Endothelial cell of umbilical vein (primary cell): Measurements from ENCODE around the gene GANAB. TPM values are rescaled to one million over a fixed set of nuclear protein-coding genes. Genes with fewer than 3 reads are reported as not detected.

Source experiments
- BruUV-seq: library from RNA; stranded (reverse); fragments of 400-500 nt; replicated peaks from 2 replicates; lab custom pipeline; 2021; lab: Mats Ljungman, UMichigan
- CTCF ChIA-PET: fragments of 300-600, 350-600 bp; sonication (Branson Sonifier 250); formaldehyde crosslinking; loops from one replicate; lab custom pipeline; 2021; ENCODE audit warnings: antibody characterized with exemption, inconsistent platforms; lab: Charles Lee
- POLR2A ChIA-PET: fragments of 300-600, 350-600 bp; sonication (Branson Sonifier 250); formaldehyde crosslinking; loops from one replicate; lab custom pipeline; 2021; ENCODE audit warnings: antibody characterized with exemption, inconsistent platforms; lab: Charles Lee
- DNase-seq: peaks from one replicate; pipeline ENCODE4 v3.0.0-alpha.2; 2011; ENCODE audit warnings: low read depth, low spot score
- FAIRE-seq: peaks from 2 replicates; lab custom pipeline; 2011; peaks lifted over from hg19 to GRCh38; lab: Jason Lieb, UNC
- H2AFZ ChIP-seq: 2 replicates; pipeline ENCODE4 v1.6.0; 2012; ENCODE audit warnings: low read depth, low read length, control low read depth, inconsistent platforms
- H3K27ac ChIP-seq: 2 replicates; pipeline ENCODE4 v1.5.1; 2011; ENCODE audit warnings: low read depth, mild to moderate bottlenecking, control low read depth, low read length, moderate library complexity; ENCODE audit not compliant: insufficient read depth
- H3K27me3 ChIP-seq, 2 experiments: 2 replicates each; pipeline versions ENCODE4 v1.6.0 to v1.6.1; 2011; ENCODE audit warnings: low read length in 2 of 2, mixed read lengths in 1 of 2; ENCODE audit not compliant: control insufficient read depth in 2 of 2, insufficient read depth in 2 of 2
- H3K36me3 ChIP-seq, 2 experiments: 2 replicates in 1 of 2; 3 replicates in 1 of 2; pipeline ENCODE4 v1.5.1; 2011; ENCODE audit warnings: low read length in 2 of 2, mild to moderate bottlenecking in 1 of 2, moderate library complexity in 1 of 2; ENCODE audit not compliant: control insufficient read depth in 2 of 2, insufficient read depth in 2 of 2; ENCODE audit errors: extremely low read depth in 1 of 2
- H3K4me1 ChIP-seq: 3 replicates; pipeline ENCODE4 v1.5.1; 2011; ENCODE audit warnings: mild to moderate bottlenecking, low read length; ENCODE audit not compliant: control insufficient read depth, insufficient read depth; ENCODE audit errors: extremely low read depth
- H3K4me2 ChIP-seq: 2 replicates; pipeline ENCODE4 v1.6.1; 2011; ENCODE audit warnings: low read length, control low read depth, mixed read lengths; ENCODE audit not compliant: insufficient read depth
- H3K4me3 ChIP-seq, 3 experiments: fragments of 200-600 bp in 1 of 3; sonication (generic), shearing (Covaris generic) in 1 of 3; replicated peaks in 1 of 3; 2 replicates each; pipeline ENCODE4 v1.5.1; 2011 to 2016; ENCODE audit warnings: control low read depth in 3 of 3, low read length in 3 of 3, mild to moderate bottlenecking in 2 of 3, inconsistent platforms in 1 of 3, low read depth in 1 of 3, moderate library complexity in 1 of 3; ENCODE audit not compliant: insufficient read depth in 1 of 3
- H3K79me2 ChIP-seq: 2 replicates; pipeline ENCODE4 v1.6.0; 2012; ENCODE audit warnings: low read length, inconsistent platforms; ENCODE audit not compliant: control insufficient read depth, insufficient read depth
- H3K9ac ChIP-seq: replicated peaks from 2 replicates; pipeline ENCODE3; 2011; ENCODE audit warnings: low read length, control low read depth; ENCODE audit not compliant: insufficient read depth; ENCODE audit errors: extremely low read depth
- H3K9me1 ChIP-seq: replicated peaks from 3 replicates; pipeline ENCODE4 v1.6.0; 2011; ENCODE audit warnings: mild to moderate bottlenecking, low read length; ENCODE audit not compliant: control insufficient read depth, insufficient read depth; ENCODE audit errors: extremely low read depth
- H3K9me3 ChIP-seq: replicated peaks from 2 replicates; pipeline ENCODE4 v1.5.1; 2012; ENCODE audit warnings: low read length, inconsistent platforms; ENCODE audit not compliant: control insufficient read depth, insufficient read depth
- H4K20me1 ChIP-seq: replicated peaks from 2 replicates; pipeline ENCODE3; 2011; ENCODE audit warnings: mild to moderate bottlenecking, low read length; ENCODE audit not compliant: control insufficient read depth, insufficient read depth; ENCODE audit errors: extremely low read depth
- CTCF ChIP-seq, 2 donors: IDR thresholded peaks; 1 replicate in 1 of 2; 2 replicates in 1 of 2; pipeline ENCODE4 v1.5.1; 2011; ENCODE audit warnings: low read length in 2 of 2, mild to moderate bottlenecking in 2 of 2, moderate library complexity in 2 of 2, control low read depth in 1 of 2, inconsistent platforms in 1 of 2, low read depth in 1 of 2; ENCODE audit not compliant: insufficient read depth in 1 of 2; ENCODE audit errors: extremely low read depth in 1 of 2
- EZH2 ChIP-seq: IDR thresholded peaks from 2 replicates; pipeline ENCODE4 v1.6.1; 2012; ENCODE audit warnings: borderline replicate concordance, low read depth, mild to moderate bottlenecking, moderate library complexity, low read length, inconsistent platforms; ENCODE audit not compliant: severe bottlenecking
- FOS ChIP-seq: IDR thresholded peaks from 2 replicates; pipeline ENCODE4 v1.6.1; 2011; ENCODE audit warnings: mild to moderate bottlenecking, low read length, moderate library complexity, borderline replicate concordance; ENCODE audit not compliant: insufficient read depth
- GATA2 ChIP-seq: IDR thresholded peaks from 2 replicates; pipeline ENCODE4 v1.7.0; 2011; ENCODE audit warnings: low read depth, mild to moderate bottlenecking, moderate library complexity, mixed read lengths, low read length; ENCODE audit not compliant: insufficient read length, insufficient read depth
- JUN ChIP-seq: IDR thresholded peaks from 2 replicates; pipeline ENCODE4 v1.6.1; 2011; ENCODE audit warnings: borderline replicate concordance, low read depth; ENCODE audit not compliant: insufficient read length, insufficient read depth
- MAX ChIP-seq: IDR thresholded peaks from 2 replicates; pipeline ENCODE4 v1.6.1; 2011; ENCODE audit not compliant: insufficient read depth, insufficient read length
- MYC ChIP-seq: IDR thresholded peaks from one replicate; pipeline ENCODE4 v1.6.1; 2011; ENCODE audit warnings: mild to moderate bottlenecking, low read depth, low read length
- POLR2A ChIP-seq: IDR thresholded peaks from 2 replicates; pipeline ENCODE4 v1.6.1; 2012; ENCODE audit warnings: low read depth, mild to moderate bottlenecking, control low read depth, low read length
- POLR2AphosphoS5 ChIP-seq: IDR thresholded peaks from 2 replicates; pipeline ENCODE4 v1.6.1; 2012; ENCODE audit warnings: low read depth, mild to moderate bottlenecking, control low read depth, low read length, moderate library complexity; ENCODE audit not compliant: insufficient read depth
- dilution Hi-C: fragments of 300-500 bp; cut with MboI; formaldehyde crosslinking; loops from one replicate; pipeline ENCODE4 v1.15.0; 2019; ENCODE audit warnings: low sequenced_read_pairs; ENCODE audit not compliant: extremely low pct_ligation_motif_present
- intact Hi-C: fragments of 100-400 bp; cut with micrococcal nuclease; formaldehyde crosslinking; loops from one replicate; pipeline ENCODE4 v1.10.0; 2022
- polyA plus RNA-seq, 4 experiments: library from polyadenylated mRNA; depleted of rRNA in 3 of 4; stranded (reverse) in 3 of 4; unstranded in 1 of 4; fragments of >200 nt; gene quantifications; 2 replicates each; pipeline versions ENCODE4 v1.2.1 to v1.2.3, GENCODE V29; 2011 to 2012; ENCODE audit warnings: missing spikeins in 1 of 4
- total RNA-seq: library from RNA; stranded (reverse); gene quantifications from 2 replicates; pipeline ENCODE4 v1.2.3, GENCODE V29; 2021

GANAB gene
- total and polyA plus RNA-seq, 2 donors (not counting 3 experiments of a cell fraction or from before 2014, with no cell fraction given) = 389 to 455 TPM

- TF ChIP-seq MYC (no peak), FOS (no peak), GATA2 (no peak), POLR2A (no peak)
- no peak overlapping the region for H3K27ac ChIP-seq
- H3K36me3 ChIP-seq = peaks cover under 1 to 5% of the 10 kb centered on the region in 2 experiments
- H2AFZ ChIP-seq = peak overlapping the region; percentile 26
- H3K79me2 ChIP-seq = peaks cover 21% of the 10 kb centered on the region
- dilution Hi-C loops (no loop called here), intact Hi-C loops (loop anchor here (5.0 kb wide), 1 partner anchor 53 kb away; the partner anchor contains the start of genes BSCL2 and GNG3)
- H3K9ac ChIP-seq = no peak overlapping the region
- BruUV-seq = no TSS peak
- no peaks in the 10 kb centered on the region for H3K9me3 ChIP-seq
- H3K9me1 ChIP-seq = no peaks in the 10 kb centered on the region
- H3K4me1 ChIP-seq = peaks cover 2% of the 10 kb centered on the region
- FAIRE-seq (no peak), DNase-seq (no peak)
- no peak overlapping the region for H3K4me2 ChIP-seq
- no peak overlapping the region for H3K4me3 ChIP-seq
- no peaks in the 10 kb centered on the region for H3K27me3 ChIP-seq
- ChIA-PET POLR2A (interaction anchor here (5.3 kb wide), 1 partner anchor 11 kb away, joined by 71 read pairs; the partner anchor contains the start of genes C11orf98 and CSKMT), CTCF (interaction anchor here (2.4 kb wide), 1 partner anchor 11 kb away, joined by 11 read pairs; the partner anchor contains the start of genes C11orf98 and CSKMT)
- H4K20me1 ChIP-seq = no peaks in the 10 kb centered on the region
These were observed 7.9 kb upstream of the GANAB start for GRCh38 chr11:62654297-62654696.

- intact Hi-C loops (loop anchor here (1.0 to 5.0 kb wide), 2 partner anchors 13 to 55 kb away; partner anchors contain the start of genes BSCL2, C11orf98, CSKMT and GNG3), dilution Hi-C loops (no loop called here)
- H4K20me1 ChIP-seq = no peaks in the 10 kb centered on the region
- peak overlapping the region; percentile 61 to 76 (median 74) for H3K4me3 ChIP-seq
- peak overlapping the region; percentile 73 for H3K27ac ChIP-seq
- H3K79me2 ChIP-seq = peaks cover 21% of the 10 kb centered on the region
- H3K9me3 ChIP-seq = no peaks in the 10 kb centered on the region
- peaks cover 2% of the 10 kb centered on the region for H3K4me1 ChIP-seq
- no peaks in the 10 kb centered on the region for H3K9me1 ChIP-seq
- POLR2A ChIA-PET = interaction anchor here (0.6 to 5.3 kb wide), 5 partner anchors 13 to 79 kb away, joined by 3 to 71 read pairs (median 6); partner anchors contain the start of genes C11orf98, CSKMT, EEF1G and TUT1
- BruUV-seq = TSS peak; percentile 77
- peak overlapping the region; percentile 95 for H3K9ac ChIP-seq
- FAIRE-seq = peak; percentile 49
- TF ChIP-seq MAX (no peak), FOS (no peak), GATA2 (no peak), JUN (no peak), MYC (no peak), CTCF (IDR thresholded peaks at IDR 0.05; ENCODE audit: extremely low read depth in 1 of 2, insufficient read depth in 1 of 2, low read depth in 1 of 2, low read length in 2 of 2) (no peak), POLR2A (no peak), POLR2AphosphoS5 (no peak), EZH2 (no peak)
- peak overlapping the region; percentile 78 for H3K4me2 ChIP-seq
- H2AFZ ChIP-seq = peak overlapping the region; percentile 70
- DNase-seq = no peak
- no peaks in the 10 kb centered on the region for H3K27me3 ChIP-seq
- CTCF ChIA-PET = interaction anchor here (0.7 to 1.4 kb wide), 7 partner anchors 11 to 257 kb away, joined by 3 to 15 read pairs (median 4); partner anchors contain the start of genes C11orf98, CSKMT, EML3 and ZBTB3
- peaks cover 7 to 19% of the 10 kb centered on the region in 2 experiments for H3K36me3 ChIP-seq
These were observed 6.0 kb upstream of the GANAB start for GRCh38 chr11:62652161-62653006.
